K562 (cell line): Measurements from ENCODE around the gene YOD1. TPM values are rescaled to one million over a fixed set of nuclear protein-coding genes. Genes with fewer than 3 reads are reported as not detected.

Experiments
- ARID1B ChIP-seq: fragments of 450-650 bp; IDR thresholded peaks from 2 replicates; pipeline ENCODE4 v1.6.1; 2016; ENCODE audit warnings: antibody characterized with exemption, mild to moderate bottlenecking, inconsistent platforms
- CBX3 ChIP-seq, 2 experiments: IDR thresholded peaks; 1 replicate in 1 of 2; 2 replicates in 1 of 2; pipeline ENCODE4 v1.6.1; 2012; ENCODE audit warnings: inconsistent platforms in 2 of 2, low read length in 2 of 2, borderline replicate concordance in 1 of 2, control low read depth in 1 of 2
- CC2D1A ChIP-seq: fragments of 450-650 bp; IDR thresholded peaks from 2 replicates; pipeline ENCODE4 v1.6.1; 2017; ENCODE audit warnings: mild to moderate bottlenecking
- CUX1 ChIP-seq: fragments of 200-800 bp; sonication (Bioruptor generic); IDR thresholded peaks from 2 replicates; pipeline ENCODE4 v1.6.1; 2016; ENCODE audit warnings: missing genetic modification characterization, missing compliant biosample characterization
- ELF4 ChIP-seq: fragments of 450-650 bp; formaldehyde crosslinking; IDR thresholded peaks from 2 replicates; pipeline ENCODE4 v1.4.0; 2022; ENCODE audit warnings: missing genetic modification characterization
- MBD2 ChIP-seq: sonication (generic); IDR thresholded peaks from 2 replicates; pipeline ENCODE4 v1.6.1; 2016; ENCODE audit warnings: low read depth, borderline replicate concordance
- OTX1 ChIP-seq: fragments of 450-650 bp; formaldehyde crosslinking; IDR thresholded peaks from 2 replicates; pipeline ENCODE4 v1.4.0; 2022; ENCODE audit warnings: mild to moderate bottlenecking
- PBX2 ChIP-seq, 2 experiments: IDR thresholded peaks in 1 of 2; conservative IDR thresholded peaks in 1 of 2; 2 replicates each; pipeline ENCODE4 v1.6.1; 2016; ENCODE audit warnings: low read depth in 2 of 2, mild to moderate bottlenecking in 1 of 2, missing compliant biosample characterization in 1 of 2, missing genetic modification characterization in 1 of 2, moderate library complexity in 1 of 2
- SMAD4 ChIP-seq: fragments of 250-450 bp; sonication (Bioruptor Pico); conservative IDR thresholded peaks from 2 replicates; pipeline ENCODE4 v1.8.0; 2021; ENCODE audit warnings: inconsistent platforms, mild to moderate bottlenecking, moderate library complexity
- SMARCC2 ChIP-seq: fragments of 450-650 bp; IDR thresholded peaks from 2 replicates; pipeline ENCODE4 v1.6.1; 2017; ENCODE audit warnings: antibody characterized with exemption, moderate library complexity, mild to moderate bottlenecking, low read depth
- STAT5B ChIP-seq: fragments of 250-450 bp; sonication (Bioruptor Pico); IDR thresholded peaks from 2 replicates; pipeline ENCODE4 v1.8.0; 2021; ENCODE audit warnings: mild to moderate bottlenecking, inconsistent platforms
- TAL1 ChIP-seq: fragments of 450-650 bp; IDR thresholded peaks from 2 replicates; pipeline ENCODE4 v1.6.1; 2016; ENCODE audit warnings: mild to moderate bottlenecking
- ZBTB2 ChIP-seq: fragments of 450-650 bp; IDR thresholded peaks from 2 replicates; pipeline ENCODE4 v1.6.1; 2016; ENCODE audit warnings: antibody characterized with exemption
- ZKSCAN3 ChIP-seq: fragments of 250-450 bp; sonication (Bioruptor Pico); IDR thresholded peaks from 2 replicates; pipeline ENCODE4 v1.4.0; 2020
- ZNF174 ChIP-seq: fragments of 250-450 bp; sonication (Bioruptor Pico); IDR thresholded peaks from 2 replicates; pipeline ENCODE4 v1.4.0; 2020; ENCODE audit warnings: mild to moderate bottlenecking
- ZNF274 ChIP-seq: IDR thresholded peaks from 2 replicates; pipeline ENCODE4 v1.6.1; 2011; ENCODE audit warnings: low read depth, mild to moderate bottlenecking, low read length, moderate library complexity, borderline replicate concordance
- ZNF644 ChIP-seq: fragments of 200-800 bp; sonication (Bioruptor generic); IDR thresholded peaks from 2 replicates; pipeline ENCODE4 v1.6.1; 2016; ENCODE audit warnings: low read depth, missing genetic modification characterization, missing compliant biosample characterization
- polyA plus RNA-seq, 8 experiments: library from polyadenylated mRNA; depleted of rRNA in 4 of 8; stranded (reverse) in 5 of 8; unstranded in 3 of 8; fragments of >200 nt; fragmentation: Nextera tagmentation in 2 of 8; fragmentation: Illumina TruSeq in 1 of 8; extraction: Ambion mirVana in 2 of 8; extraction: Trizol in 1 of 8; gene quantifications; 2 replicates each; pipeline versions ENCODE4 v1.2.1 to v1.2.3, GENCODE V29; 2011 to 2014; ENCODE audit warnings: inconsistent platforms in 1 of 8, missing spikeins in 1 of 8
- total RNA-seq, 7 experiments: library from RNA; depleted of rRNA in 6 of 7; stranded (reverse); fragments of >200 nt in 6 of 7; fragmentation: Illumina TruSeq in 2 of 7; extraction: Trizol in 2 of 7; gene quantifications; 2 replicates each; pipeline versions ENCODE4 v1.2.1 to v1.2.3, GENCODE V29; 2011 to 2021; ENCODE audit warnings: low replicate concordance in 1 of 7

The YOD1 gene
- total and polyA plus RNA-seq, 9 of the 15 experiments (the other 6 are each of a cell fraction or from before 2014, with no cell fraction given): 18.2 to 78.1 (median 46.9) TPM

GRCh38 chr1:207021139-207021861, 29.7 kb downstream of the YOD1 start (continued):
- TF ChIP-seq CBX3 (IDR thresholded peaks at IDR 0.05; ENCODE audit: borderline replicate concordance in 1 of 2, low read length in 2 of 2) (peak in 1 of 2 experiments; percentile 51; a peak in 2 of 3 replicates), ZNF644 (tag) (0 out of 2 replicates have a peak, but pooled peaks have one; percentile 62), TAL1 (peak; percentile 94), ELF4 (peak; percentile 84; the same call in 1 of the 2 replicates), ZBTB2 (peak; percentile 80), STAT5B (CRISPR knock-in tag) (no peak), MBD2 (peak; percentile 85), SMAD4 (peak; percentile 91), PBX2 (CRISPR knock-in tag; IDR thresholded peaks at IDR 0.05; ENCODE audit: low read depth) (no peak), PBX2 (tag; conservative IDR thresholded peaks at IDR 0.05; ENCODE audit: low read depth) (peak; percentile 94), ZNF174 (CRISPR knock-in tag) (no peak), OTX1 (CRISPR knock-in tag) (peak; percentile 88), ARID1B (peak; percentile 97), CUX1 (CRISPR knock-in tag) (peak; percentile 90), SMARCC2 (peak; percentile 87; the same call in 1 of the 2 replicates), ZKSCAN3 (no peak), CC2D1A (peak; percentile 92; the same call in 1 of the 2 replicates), ZNF274 (peak; percentile 78; the same call in 1 of the 2 replicates)
